Keratinocyte (primary cell): ENCODE results near the gene EXT2. TPM values are rescaled to one million over a fixed set of nuclear protein-coding genes. Genes with fewer than 3 reads are reported as not detected.
A peak's percentile ranks its signal among the peaks of the same experiment; 100 is the strongest.

Source experiments
- DNase-seq: peaks from one replicate; pipeline ENCODE4 v3.0.0-alpha.2; 2011; ENCODE audit warnings: low read depth, missing footprints, low spot score
- FAIRE-seq: peaks from 2 replicates; lab custom pipeline; 2011; peaks lifted over from hg19 to GRCh38; lab: Jason Lieb, UNC
- H2AFZ ChIP-seq: 2 replicates; pipeline ENCODE4 v1.6.0; 2012; ENCODE audit warnings: low read length, control low read depth, inconsistent platforms; ENCODE audit not compliant: control insufficient read depth
- H3K27ac ChIP-seq: 2 replicates; pipeline ENCODE4 v1.5.1; 2011; ENCODE audit warnings: low read length; ENCODE audit not compliant: control insufficient read depth, insufficient read depth
- H3K27me3 ChIP-seq: 3 replicates; pipeline ENCODE4 v1.6.0; 2011; ENCODE audit warnings: low read length; ENCODE audit not compliant: control insufficient read depth, insufficient read depth; ENCODE audit errors: extremely low read depth
- H3K36me3 ChIP-seq, 2 experiments: 2 replicates in 1 of 2; 3 replicates in 1 of 2; pipeline ENCODE4 v1.5.1; 2011; ENCODE audit warnings: low read length in 2 of 2, mild to moderate bottlenecking in 1 of 2; ENCODE audit not compliant: control insufficient read depth in 2 of 2, insufficient read depth in 2 of 2; ENCODE audit errors: extremely low read depth in 1 of 2
- H3K4me1 ChIP-seq: 3 replicates; pipeline ENCODE4 v1.5.1; 2011; ENCODE audit warnings: low read length; ENCODE audit not compliant: control insufficient read depth, insufficient read depth; ENCODE audit errors: extremely low read depth
- H3K4me2 ChIP-seq: 3 replicates; pipeline ENCODE4 v1.6.0; 2011; ENCODE audit warnings: low read depth, low read length; ENCODE audit not compliant: control insufficient read depth, insufficient read depth; ENCODE audit errors: extremely low read depth
- H3K4me3 ChIP-seq, 3 experiments: fragments of 200-600 bp in 1 of 3; sonication (generic) in 1 of 3; 2 replicates in 2 of 3; 3 replicates in 1 of 3; pipeline ENCODE4 v1.5.1; 2011 to 2016; ENCODE audit warnings: low read length in 3 of 3, mild to moderate bottlenecking in 3 of 3, control low read depth in 2 of 3, inconsistent platforms in 1 of 3, low read depth in 1 of 3, mixed read lengths in 1 of 3, mixed run types in 1 of 3, moderate library complexity in 1 of 3; ENCODE audit not compliant: control insufficient read depth in 2 of 3, insufficient read depth in 2 of 3; ENCODE audit errors: extremely low read depth in 1 of 3
- H3K79me2 ChIP-seq: 2 replicates; pipeline ENCODE4 v1.6.0; 2012; ENCODE audit warnings: low read length; ENCODE audit not compliant: control insufficient read depth, insufficient read depth
- H3K9ac ChIP-seq: 3 replicates; pipeline ENCODE4 v1.6.0; 2011; ENCODE audit warnings: low read length; ENCODE audit not compliant: control insufficient read depth, insufficient read depth; ENCODE audit errors: extremely low read depth
- H3K9me1 ChIP-seq: 3 replicates; pipeline ENCODE4 v1.6.0; 2011; ENCODE audit warnings: low read length; ENCODE audit not compliant: control insufficient read depth, insufficient read depth; ENCODE audit errors: extremely low read depth
- H3K9me3 ChIP-seq: 2 replicates; pipeline ENCODE4 v1.5.1; 2012; ENCODE audit warnings: low read depth, low read length; ENCODE audit not compliant: control insufficient read depth
- H4K20me1 ChIP-seq: 3 replicates; pipeline ENCODE4 v1.6.0; 2011; ENCODE audit warnings: low read length; ENCODE audit not compliant: control insufficient read depth, insufficient read depth; ENCODE audit errors: extremely low read depth
- EZH2 ChIP-seq: IDR thresholded peaks from one replicate; pipeline ENCODE4 v1.6.1; 2012; ENCODE audit warnings: inconsistent platforms, mild to moderate bottlenecking, low read length, moderate library complexity
- dilution Hi-C: fragments of 300-500 bp; cut with MboI; formaldehyde crosslinking; loops from one replicate; pipeline ENCODE4 v1.7.0; 2020; ENCODE audit warnings: low sequenced_read_pairs; ENCODE audit not compliant: extremely low pct_ligation_motif_present
- polyA plus RNA-seq, 5 experiments: library from polyadenylated mRNA; depleted of rRNA in 3 of 5; stranded (reverse) in 3 of 5; stranded (forward) in 1 of 5; unstranded in 1 of 5; fragments of >200 nt; gene quantifications; 1 replicate in 1 of 5; 2 replicates in 3 of 5; 3 replicates in 1 of 5; pipeline versions ENCODE4 v1.2.1 to v1.2.3, GENCODE V29; 2011 to 2012; ENCODE audit warnings: missing spikeins in 2 of 5, low read depth in 1 of 5, low replicate concordance in 1 of 5
- TF ChIP-seq, protein P1 (sequence below), 3 experiments: IDR thresholded peaks in 1 of 3; conservative IDR thresholded peaks in 1 of 3; optimal IDR thresholded peaks in 1 of 3; 2 replicates in 2 of 3; 3 replicates in 1 of 3; pipeline versions ENCODE3 to v1.5.1; 2011; ENCODE audit warnings: low read length in 3 of 3, mild to moderate bottlenecking in 3 of 3, moderate library complexity in 2 of 3, control low read depth in 1 of 3, inconsistent platforms in 1 of 3; ENCODE audit not compliant: insufficient read depth in 2 of 3; ENCODE audit errors: extremely low read depth in 1 of 3

EXT2 gene
- polyA plus RNA-seq, 1 donor (not counting 4 experiments of a cell fraction or from before 2014, with no cell fraction given): 148 TPM

DNA sequence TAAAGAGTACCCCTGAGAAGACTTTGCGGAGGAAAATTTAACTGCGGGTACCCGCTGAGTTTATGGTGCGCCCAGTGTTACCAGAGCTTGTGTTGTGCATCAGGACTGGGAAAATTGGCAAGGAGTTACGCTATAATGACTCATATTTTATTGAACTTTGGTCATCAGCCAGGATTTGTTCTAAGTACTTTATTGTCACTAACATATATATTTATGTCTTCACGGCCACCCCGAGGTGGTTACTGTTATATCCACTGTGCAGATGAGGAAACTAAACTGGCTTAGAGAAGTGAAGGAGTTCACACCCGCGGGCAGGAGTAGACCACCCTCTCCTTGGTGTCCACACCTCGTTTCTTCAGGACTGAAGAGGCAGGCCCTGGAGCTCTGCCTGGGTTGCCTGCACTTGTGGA is 28.7 kb upstream of the EXT2 start:
- no peaks in the 10 kb centered on the region for H3K27me3 ChIP-seq
- dilution Hi-C loops: no loop called here
- DNase-seq (peak; percentile 54), FAIRE-seq (no peak)
- no peaks in the 10 kb centered on the region for H3K36me3 ChIP-seq
- no peaks in the 10 kb centered on the region for H3K79me2 ChIP-seq
- no peaks in the 10 kb centered on the region for H4K20me1 ChIP-seq
- peak overlapping the region; percentile 90 for H3K4me2 ChIP-seq
- TF ChIP-seq, protein P1, sequence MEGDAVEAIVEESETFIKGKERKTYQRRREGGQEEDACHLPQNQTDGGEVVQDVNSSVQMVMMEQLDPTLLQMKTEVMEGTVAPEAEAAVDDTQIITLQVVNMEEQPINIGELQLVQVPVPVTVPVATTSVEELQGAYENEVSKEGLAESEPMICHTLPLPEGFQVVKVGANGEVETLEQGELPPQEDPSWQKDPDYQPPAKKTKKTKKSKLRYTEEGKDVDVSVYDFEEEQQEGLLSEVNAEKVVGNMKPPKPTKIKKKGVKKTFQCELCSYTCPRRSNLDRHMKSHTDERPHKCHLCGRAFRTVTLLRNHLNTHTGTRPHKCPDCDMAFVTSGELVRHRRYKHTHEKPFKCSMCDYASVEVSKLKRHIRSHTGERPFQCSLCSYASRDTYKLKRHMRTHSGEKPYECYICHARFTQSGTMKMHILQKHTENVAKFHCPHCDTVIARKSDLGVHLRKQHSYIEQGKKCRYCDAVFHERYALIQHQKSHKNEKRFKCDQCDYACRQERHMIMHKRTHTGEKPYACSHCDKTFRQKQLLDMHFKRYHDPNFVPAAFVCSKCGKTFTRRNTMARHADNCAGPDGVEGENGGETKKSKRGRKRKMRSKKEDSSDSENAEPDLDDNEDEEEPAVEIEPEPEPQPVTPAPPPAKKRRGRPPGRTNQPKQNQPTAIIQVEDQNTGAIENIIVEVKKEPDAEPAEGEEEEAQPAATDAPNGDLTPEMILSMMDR (optimal IDR thresholded peaks at IDR 0.05 in 1 of 3, IDR thresholded peaks at IDR 0.05 in 1 of 3, conservative IDR thresholded peaks at IDR 0.05 in 1 of 3; ENCODE audit: extremely low read depth in 1 of 3, insufficient read depth in 2 of 3, low read length in 3 of 3): no peak
- TF ChIP-seq EZH2: no peak
- H3K4me1 ChIP-seq: peaks cover 5% of the 10 kb centered on the region
- H3K9ac ChIP-seq: peak overlapping the region; percentile 86
- peak overlapping the region; percentile 80 for H3K27ac ChIP-seq
- peak overlapping the region; percentile 61 to 93 (median 88) for H3K4me3 ChIP-seq
- H3K9me1 ChIP-seq: no peaks in the 10 kb centered on the region
- peak overlapping the region; percentile 99 for H2AFZ ChIP-seq
- no peaks in the 10 kb centered on the region for H3K9me3 ChIP-seq

DNA sequence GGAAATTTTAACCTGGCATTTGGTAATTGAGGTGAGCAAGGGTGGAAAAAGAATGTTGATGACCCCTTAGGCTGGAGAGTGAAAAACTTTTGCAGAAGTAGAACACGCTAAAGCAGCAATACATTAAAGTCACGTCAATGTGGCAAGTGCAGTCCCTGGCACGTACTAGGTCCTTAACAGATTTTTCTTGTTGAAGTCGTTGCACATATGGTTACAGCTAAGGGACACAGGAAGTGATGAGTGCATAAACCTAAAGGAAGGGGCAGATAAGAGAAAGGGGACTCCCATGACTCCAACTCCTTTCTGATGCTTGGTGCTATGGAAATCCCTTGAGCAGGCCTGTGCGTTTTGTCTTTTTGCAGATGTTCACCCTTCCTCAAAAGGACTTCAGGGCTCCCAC is 28.2 kb upstream of the EXT2 start:
- Histone ChIP-seq H3K4me1 (peaks cover 5% of the 10 kb centered on the region), H3K4me3 (no peak overlapping the region), H3K36me3 (no peaks in the 10 kb centered on the region), H3K27me3 (no peaks in the 10 kb centered on the region), H3K9ac (no peak overlapping the region), H3K79me2 (no peaks in the 10 kb centered on the region), H4K20me1 (no peaks in the 10 kb centered on the region), H2AFZ (no peak overlapping the region), H3K27ac (no peak overlapping the region), H3K9me3 (no peaks in the 10 kb centered on the region), H3K9me1 (no peaks in the 10 kb centered on the region), H3K4me2 (no peak overlapping the region)
- TF ChIP-seq, protein P1 (optimal IDR thresholded peaks at IDR 0.05 in 1 of 3, IDR thresholded peaks at IDR 0.05 in 1 of 3, conservative IDR thresholded peaks at IDR 0.05 in 1 of 3; ENCODE audit: extremely low read depth in 1 of 3, insufficient read depth in 2 of 3, low read length in 3 of 3): no peak
- TF ChIP-seq EZH2: no peak
- FAIRE-seq (no peak), DNase-seq (no peak)
- dilution Hi-C loops: no loop called here
